Measurements from ENCODE around the gene PRRT4.

GRCh38 chr7:128383776-128384175 is 22.3 kb upstream of the PRRT4 start:
- TF ChIP-seq CREB1 (IDR thresholded peaks at IDR 0.05): no peak
- no peak for TF ChIP-seq CREB1 (CRISPR knock-in tag; IDR thresholded peaks at IDR 0.05)
- TF ChIP-seq DPF2 (CRISPR knock-in tag; IDR thresholded peaks at IDR 0.05; ENCODE audit: borderline replicate concordance, low read depth): no peak
- TF ChIP-seq ZNF773 (CRISPR knock-in tag; IDR thresholded peaks at IDR 0.05; ENCODE audit: borderline replicate concordance): no peak
- TF ChIP-seq CTCF (CRISPR knock-in tag; IDR thresholded peaks at IDR 0.05): no peak
- no peak for TF ChIP-seq EZH2 (conservative IDR thresholded peaks at IDR 0.05; ENCODE audit: low read depth, low read length)
- TF ChIP-seq ZBTB49 (CRISPR knock-in tag; IDR thresholded peaks at IDR 0.05; ENCODE audit: borderline replicate concordance): no peak
- TF ChIP-seq, protein P1, sequence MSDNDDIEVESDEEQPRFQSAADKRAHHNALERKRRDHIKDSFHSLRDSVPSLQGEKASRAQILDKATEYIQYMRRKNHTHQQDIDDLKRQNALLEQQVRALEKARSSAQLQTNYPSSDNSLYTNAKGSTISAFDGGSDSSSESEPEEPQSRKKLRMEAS (IDR thresholded peaks at IDR 0.05): no peak
- TF ChIP-seq SMAD1 (CRISPR knock-in tag; IDR thresholded peaks at IDR 0.05; ENCODE audit: borderline replicate concordance, low read depth): no peak

Measured in HepG2 (cell line).